Ishikawa (cell line): Measurements from ENCODE around the gene CSNK1G1.

Source experiments
- CEBPB ChIP-seq: IDR thresholded peaks from 2 replicates; pipeline ENCODE4 v1.6.1; 2012
- CREB1 ChIP-seq: IDR thresholded peaks from 2 replicates; pipeline ENCODE4 v1.6.1; 2012; ENCODE audit warnings: low read depth
- EGR1 ChIP-seq: IDR thresholded peaks from 2 replicates; pipeline ENCODE4 v1.6.1; 2012
- EP300 ChIP-seq: IDR thresholded peaks from 2 replicates; pipeline ENCODE4 v1.6.1; 2012; ENCODE audit warnings: borderline replicate concordance
- FOXM1 ChIP-seq: IDR thresholded peaks from 2 replicates; pipeline ENCODE4 v1.6.1; 2012; ENCODE audit warnings: low read depth, borderline replicate concordance
- MAX ChIP-seq: IDR thresholded peaks from 2 replicates; pipeline ENCODE4 v1.6.1; 2012
- NFIC ChIP-seq: IDR thresholded peaks from 2 replicates; pipeline ENCODE4 v1.6.1; 2012
- RAD21 ChIP-seq: IDR thresholded peaks from 2 replicates; pipeline ENCODE4 v1.6.1; 2012; ENCODE audit warnings: low read depth
- TAF1 ChIP-seq: IDR thresholded peaks from 2 replicates; pipeline ENCODE4 v1.6.1; 2012; ENCODE audit warnings: low read depth, mild to moderate bottlenecking
- TCF12 ChIP-seq: IDR thresholded peaks from 2 replicates; pipeline ENCODE4 v1.6.1; 2012; ENCODE audit warnings: low read depth
- TEAD4 ChIP-seq: IDR thresholded peaks from 2 replicates; pipeline ENCODE4 v1.6.1; 2012
- USF1 ChIP-seq: IDR thresholded peaks from 2 replicates; pipeline ENCODE4 v1.6.1; 2012
- YY1 ChIP-seq: IDR thresholded peaks from 2 replicates; pipeline ENCODE4 v1.6.1; 2012; ENCODE audit warnings: low read depth
- ZBTB7A ChIP-seq: IDR thresholded peaks from 2 replicates; pipeline ENCODE4 v1.6.1; 2012; ENCODE audit warnings: low read depth
- TF ChIP-seq, protein P1 (sequence below): IDR thresholded peaks from 2 replicates; pipeline ENCODE4 v1.6.1; 2012; ENCODE audit warnings: low read depth, mild to moderate bottlenecking

Gene CSNK1G1

GRCh38 chr15:64137226-64137833 lies 218.6 kb downstream of the CSNK1G1 start:
- no peak for TF ChIP-seq EGR1
- no peak for TF ChIP-seq ZBTB7A
- no peak for TF ChIP-seq USF1
- no peak for TF ChIP-seq EP300
- TF ChIP-seq NFIC, result no peak
- no peak for TF ChIP-seq TCF12
- no peak for TF ChIP-seq CEBPB
- no peak for TF ChIP-seq TEAD4
- TF ChIP-seq, protein P1, sequence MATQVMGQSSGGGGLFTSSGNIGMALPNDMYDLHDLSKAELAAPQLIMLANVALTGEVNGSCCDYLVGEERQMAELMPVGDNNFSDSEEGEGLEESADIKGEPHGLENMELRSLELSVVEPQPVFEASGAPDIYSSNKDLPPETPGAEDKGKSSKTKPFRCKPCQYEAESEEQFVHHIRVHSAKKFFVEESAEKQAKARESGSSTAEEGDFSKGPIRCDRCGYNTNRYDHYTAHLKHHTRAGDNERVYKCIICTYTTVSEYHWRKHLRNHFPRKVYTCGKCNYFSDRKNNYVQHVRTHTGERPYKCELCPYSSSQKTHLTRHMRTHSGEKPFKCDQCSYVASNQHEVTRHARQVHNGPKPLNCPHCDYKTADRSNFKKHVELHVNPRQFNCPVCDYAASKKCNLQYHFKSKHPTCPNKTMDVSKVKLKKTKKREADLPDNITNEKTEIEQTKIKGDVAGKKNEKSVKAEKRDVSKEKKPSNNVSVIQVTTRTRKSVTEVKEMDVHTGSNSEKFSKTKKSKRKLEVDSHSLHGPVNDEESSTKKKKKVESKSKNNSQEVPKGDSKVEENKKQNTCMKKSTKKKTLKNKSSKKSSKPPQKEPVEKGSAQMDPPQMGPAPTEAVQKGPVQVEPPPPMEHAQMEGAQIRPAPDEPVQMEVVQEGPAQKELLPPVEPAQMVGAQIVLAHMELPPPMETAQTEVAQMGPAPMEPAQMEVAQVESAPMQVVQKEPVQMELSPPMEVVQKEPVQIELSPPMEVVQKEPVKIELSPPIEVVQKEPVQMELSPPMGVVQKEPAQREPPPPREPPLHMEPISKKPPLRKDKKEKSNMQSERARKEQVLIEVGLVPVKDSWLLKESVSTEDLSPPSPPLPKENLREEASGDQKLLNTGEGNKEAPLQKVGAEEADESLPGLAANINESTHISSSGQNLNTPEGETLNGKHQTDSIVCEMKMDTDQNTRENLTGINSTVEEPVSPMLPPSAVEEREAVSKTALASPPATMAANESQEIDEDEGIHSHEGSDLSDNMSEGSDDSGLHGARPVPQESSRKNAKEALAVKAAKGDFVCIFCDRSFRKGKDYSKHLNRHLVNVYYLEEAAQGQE, result no peak
- no peak for TF ChIP-seq YY1
- TF ChIP-seq RAD21, result no peak
- no peak for TF ChIP-seq TAF1
- no peak for TF ChIP-seq CREB1
- TF ChIP-seq FOXM1, result no peak
- no peak for TF ChIP-seq MAX

GRCh38 chr15:64136347-64136746 lies 219.6 kb downstream of the CSNK1G1 start:
- no peak for TF ChIP-seq CREB1
- TF ChIP-seq TCF12, result no peak
- TF ChIP-seq, protein P1, result no peak
- no peak for TF ChIP-seq FOXM1
- TF ChIP-seq EP300, result no peak
- TF ChIP-seq TAF1, result no peak
- no peak for TF ChIP-seq USF1
- no peak for TF ChIP-seq TEAD4

GRCh38 chr15:64134345-64134829 lies 221.6 kb downstream of the CSNK1G1 start:
- no peak for TF ChIP-seq CREB1
- TF ChIP-seq ZBTB7A, result no peak
- TF ChIP-seq EGR1, result no peak
- no peak for TF ChIP-seq USF1
- TF ChIP-seq MAX, result no peak
- no peak for TF ChIP-seq YY1
- no peak for TF ChIP-seq EP300
- no peak for TF ChIP-seq RAD21

GRCh38 chr15:64133623-64134344 lies 222.2 kb downstream of the CSNK1G1 start:
- TF ChIP-seq TCF12 (no peak), CREB1 (no peak), NFIC (no peak), RAD21 (no peak), MAX (no peak), EP300 (no peak), TEAD4 (no peak), FOXM1 (no peak), TAF1 (no peak), USF1 (no peak), CEBPB (no peak), ZBTB7A (no peak), YY1 (no peak), EGR1 (no peak)
- TF ChIP-seq, protein P1, result no peak
